HL-60 (cell line): ENCODE measurements around the gene ANTXR1.

Experiments used
- DNase-seq, 2 experiments: peaks; one replicate each; pipeline ENCODE4 v3.0.0-alpha.2; 2010 to 2020; ENCODE audit warnings: low read depth in 1 of 2, low spot score in 1 of 2
- H3K27ac ChIP-seq: fragments of 250-450 bp; sonication (Bioruptor Pico); replicated peaks from 2 replicates; pipeline ENCODE4 v1.5.1; 2020; ENCODE audit warnings: mild to moderate bottlenecking, moderate library complexity
- H3K27me3 ChIP-seq: fragments of 250-450 bp; sonication (Bioruptor Pico); 2 replicates; pipeline ENCODE4 v1.5.1; 2021; ENCODE audit warnings: mild to moderate bottlenecking, moderate library complexity; ENCODE audit not compliant: insufficient read depth, poor library complexity, severe bottlenecking
- H3K4me3 ChIP-seq: replicated peaks from 2 replicates; pipeline ENCODE4 v1.5.1; 2011; ENCODE audit warnings: mild to moderate bottlenecking, control low read depth, low read length; ENCODE audit not compliant: insufficient read depth
- CTCF ChIP-seq: IDR thresholded peaks from one replicate; pipeline ENCODE4 v1.5.1; 2011; ENCODE audit warnings: low read length, control low read depth, inconsistent platforms; ENCODE audit not compliant: insufficient read depth
- GABPA ChIP-seq: IDR thresholded peaks from 2 replicates; pipeline ENCODE4 v1.6.1; 2012; ENCODE audit warnings: low read depth
- POLR2AphosphoS5 ChIP-seq: IDR thresholded peaks from 2 replicates; pipeline ENCODE4 v1.6.1; 2012; ENCODE audit warnings: low read depth
- REST ChIP-seq: IDR thresholded peaks from 2 replicates; pipeline ENCODE4 v1.6.1; 2012; ENCODE audit warnings: low read depth; ENCODE audit not compliant: insufficient replicate concordance
- SPI1 ChIP-seq: IDR thresholded peaks from 2 replicates; pipeline ENCODE4 v1.6.1; 2012; ENCODE audit warnings: low read depth, mild to moderate bottlenecking, borderline replicate concordance

ANTXR1 gene

GRCh38 chr2:69145204-69145603, 132.2 kb downstream of the ANTXR1 start:
- no peak for DNase-seq
- Histone ChIP-seq H3K27me3 (no peaks in the 10 kb centered on the region), H3K4me3 (no peak overlapping the region), H3K27ac (no peak overlapping the region)
- no peak for TF ChIP-seq CTCF
- no peak for TF ChIP-seq REST
- no peak for TF ChIP-seq GABPA
- no peak for TF ChIP-seq SPI1
- no peak for TF ChIP-seq POLR2AphosphoS5

GRCh38 chr2:69147841-69148533, 135.0 kb downstream of the ANTXR1 start:
- H3K27me3 ChIP-seq = no peaks in the 10 kb centered on the region
- DNase-seq = no peak
- H3K27ac ChIP-seq = no peak overlapping the region
- H3K4me3 ChIP-seq = no peak overlapping the region
- TF ChIP-seq GABPA (no peak), CTCF (no peak), SPI1 (no peak), REST (no peak), POLR2AphosphoS5 (no peak)

GRCh38 chr2:69149631-69150215, 136.7 kb downstream of the ANTXR1 start:
- H3K27ac ChIP-seq = no peak overlapping the region
- H3K4me3 ChIP-seq = no peak overlapping the region
- H3K27me3 ChIP-seq = no peaks in the 10 kb centered on the region
- no peak for DNase-seq
- TF ChIP-seq CTCF (no peak), GABPA (no peak), REST (no peak), POLR2AphosphoS5 (no peak), SPI1 (no peak)
